ENCODE results near the gene C11orf58. TPM values are rescaled to one million over a fixed set of nuclear protein-coding genes. Genes with fewer than 3 reads are reported as not detected.

C11orf58 gene
- total and polyA plus RNA-seq, 2 donors from 2014 or later = 113 to 117 TPM

DNA sequence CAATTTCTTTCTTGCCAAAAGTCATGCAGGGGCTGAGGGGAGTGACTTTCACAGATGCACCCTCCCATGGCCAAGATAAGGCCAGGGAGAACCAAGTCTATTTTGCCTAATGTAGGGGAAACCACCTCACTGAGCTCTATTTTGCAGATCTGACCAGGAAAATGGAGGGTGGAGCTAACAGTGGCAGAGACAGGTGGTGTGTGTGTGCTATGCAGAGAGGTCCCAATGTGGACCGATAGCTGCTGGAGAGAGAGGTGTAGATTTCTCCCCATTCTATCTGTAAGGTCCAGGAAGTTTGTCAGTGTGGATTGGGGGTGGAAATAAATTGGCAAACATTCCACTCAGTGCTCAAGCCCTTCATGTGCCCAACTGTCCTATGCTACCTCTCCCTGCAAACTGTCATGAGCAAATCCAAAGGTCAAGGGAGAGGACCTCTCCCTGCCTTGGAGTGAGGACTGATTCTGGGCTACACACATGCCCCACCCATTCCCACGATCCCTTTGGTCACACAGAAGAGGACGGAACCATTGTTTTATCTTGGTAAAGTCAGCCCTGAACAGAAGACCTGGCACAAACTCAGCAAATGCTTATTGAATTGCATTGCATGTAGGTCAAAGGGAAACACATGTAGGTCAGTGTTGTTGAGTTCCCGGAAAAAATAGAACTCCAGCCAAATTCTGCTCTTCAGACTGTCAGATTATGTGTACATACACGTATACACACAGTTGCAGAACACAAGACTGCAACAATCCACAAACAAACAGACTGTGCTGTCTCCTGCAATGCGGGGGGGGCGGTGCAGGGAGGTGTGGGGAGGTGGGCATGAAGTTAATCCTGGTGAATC is 65.9 kb downstream of the C11orf58 start:
- H3K27me3 ChIP-seq (ENCODE audit: control insufficient read depth, insufficient read depth, low read length) = no peaks in the 10 kb centered on the region
- H3K9ac ChIP-seq (ENCODE audit: low read length in 3 of 3) = no peak overlapping the region
- peak overlapping the region in 1 of 2 donors; percentile 34 for H3K27ac ChIP-seq (ENCODE audit: low read depth in 2 of 2, low read length in 2 of 2)
- intact Hi-C loops (cut with DNase I) = no loop called here
- TF ChIP-seq, protein P1, sequence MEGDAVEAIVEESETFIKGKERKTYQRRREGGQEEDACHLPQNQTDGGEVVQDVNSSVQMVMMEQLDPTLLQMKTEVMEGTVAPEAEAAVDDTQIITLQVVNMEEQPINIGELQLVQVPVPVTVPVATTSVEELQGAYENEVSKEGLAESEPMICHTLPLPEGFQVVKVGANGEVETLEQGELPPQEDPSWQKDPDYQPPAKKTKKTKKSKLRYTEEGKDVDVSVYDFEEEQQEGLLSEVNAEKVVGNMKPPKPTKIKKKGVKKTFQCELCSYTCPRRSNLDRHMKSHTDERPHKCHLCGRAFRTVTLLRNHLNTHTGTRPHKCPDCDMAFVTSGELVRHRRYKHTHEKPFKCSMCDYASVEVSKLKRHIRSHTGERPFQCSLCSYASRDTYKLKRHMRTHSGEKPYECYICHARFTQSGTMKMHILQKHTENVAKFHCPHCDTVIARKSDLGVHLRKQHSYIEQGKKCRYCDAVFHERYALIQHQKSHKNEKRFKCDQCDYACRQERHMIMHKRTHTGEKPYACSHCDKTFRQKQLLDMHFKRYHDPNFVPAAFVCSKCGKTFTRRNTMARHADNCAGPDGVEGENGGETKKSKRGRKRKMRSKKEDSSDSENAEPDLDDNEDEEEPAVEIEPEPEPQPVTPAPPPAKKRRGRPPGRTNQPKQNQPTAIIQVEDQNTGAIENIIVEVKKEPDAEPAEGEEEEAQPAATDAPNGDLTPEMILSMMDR (IDR thresholded peaks at IDR 0.05; ENCODE audit: borderline replicate concordance, extremely low read depth, insufficient read depth) = no peak
- H3K9me3 ChIP-seq (ENCODE audit: control insufficient read depth in 2 of 3, insufficient read depth in 1 of 3, low read length in 3 of 3) = no peaks in the 10 kb centered on the region
- peaks cover 0 to 21% (median 3%) of the 10 kb centered on the region in 3 donors for H3K36me3 ChIP-seq (ENCODE audit: control insufficient read depth in 2 of 3, insufficient read depth in 3 of 3, low read length in 3 of 3)
- FAIRE-seq (no peak), DNase-seq (peak in 1 of 5 donors; percentile 22)
- peaks cover 0 to 12% (median 0%) of the 10 kb centered on the region in 3 donors for H3K4me1 ChIP-seq (ENCODE audit: control insufficient read depth in 2 of 3, insufficient read depth in 2 of 3, low read depth in 1 of 3, low read length in 3 of 3)
- H3K4me3 ChIP-seq (ENCODE audit: low read length in 3 of 3) = no peak overlapping the region

DNA sequence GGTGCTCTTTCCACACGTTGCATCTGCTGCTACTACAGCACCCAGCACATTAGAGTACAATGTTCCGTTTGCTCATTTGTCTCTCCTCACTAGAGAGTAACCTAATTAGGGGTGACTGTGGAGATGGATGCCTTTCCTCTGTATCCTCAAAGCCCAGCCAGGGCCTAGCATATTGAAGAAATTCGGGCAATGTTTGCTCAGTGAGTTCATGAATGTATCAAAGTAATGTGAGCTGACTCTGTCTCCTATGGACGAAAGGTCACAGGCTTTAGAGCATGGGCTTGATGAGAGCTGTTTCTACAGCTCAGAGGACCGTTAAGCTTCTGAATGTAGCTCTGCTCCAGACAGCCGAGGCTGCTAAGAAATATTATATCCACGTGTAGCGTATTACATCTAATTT is 67.5 kb downstream of the C11orf58 start:
- Histone ChIP-seq H3K9ac (ENCODE audit: low read length in 3 of 3) (no peak overlapping the region), H3K36me3 (ENCODE audit: control insufficient read depth in 2 of 3, insufficient read depth in 3 of 3, low read length in 3 of 3) (peaks cover 0 to 24% (median 2%) of the 10 kb centered on the region in 3 donors), H3K4me3 (ENCODE audit: low read length in 3 of 3) (no peak overlapping the region), H3K27me3 (ENCODE audit: control insufficient read depth, insufficient read depth, low read length) (no peaks in the 10 kb centered on the region), H3K27ac (ENCODE audit: low read depth in 2 of 2, low read length in 2 of 2) (no peak overlapping the region), H3K4me1 (ENCODE audit: control insufficient read depth in 2 of 3, insufficient read depth in 2 of 3, low read depth in 1 of 3, low read length in 3 of 3) (peaks cover 0 to 12% (median 0%) of the 10 kb centered on the region in 3 donors), H3K9me3 (ENCODE audit: control insufficient read depth in 2 of 3, insufficient read depth in 1 of 3, low read length in 3 of 3) (no peaks in the 10 kb centered on the region)
- FAIRE-seq (no peak), DNase-seq (peak in 3 of 5 donors; percentile 24 to 65 (median 55))
- TF ChIP-seq, protein P1 (IDR thresholded peaks at IDR 0.05; ENCODE audit: borderline replicate concordance, extremely low read depth, insufficient read depth) = no peak
- intact Hi-C loops (cut with DNase I) = no loop called here

DNA sequence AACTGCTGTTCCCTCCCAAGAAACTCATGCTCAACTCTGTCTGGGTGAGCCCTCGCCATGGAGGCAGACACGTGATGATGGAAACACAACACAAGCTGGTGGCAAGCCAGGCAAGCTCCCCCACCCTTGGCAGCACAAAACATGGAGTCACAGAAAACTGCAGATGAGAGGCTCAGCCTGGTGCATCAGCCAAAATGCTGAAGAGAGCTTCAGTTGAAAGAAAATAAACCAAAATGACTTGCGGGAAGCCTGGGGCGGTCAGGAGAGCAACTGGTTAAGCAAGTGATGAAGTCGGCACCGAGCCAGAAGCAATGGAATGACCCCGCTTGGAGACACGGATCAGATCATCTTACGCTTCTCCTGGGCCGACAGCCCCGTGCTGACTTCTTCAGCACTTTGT is 68.3 kb downstream of the C11orf58 start:
- DNase-seq (peak in 2 of 5 donors; percentile 22 to 47), FAIRE-seq (no peak)
- Histone ChIP-seq H3K36me3 (ENCODE audit: control insufficient read depth in 2 of 3, insufficient read depth in 3 of 3, low read length in 3 of 3) (peaks cover 0 to 27% (median 2%) of the 10 kb centered on the region in 3 donors), H3K9me3 (ENCODE audit: control insufficient read depth in 2 of 3, insufficient read depth in 1 of 3, low read length in 3 of 3) (no peaks in the 10 kb centered on the region), H3K9ac (ENCODE audit: low read length in 3 of 3) (no peak overlapping the region), H3K4me1 (ENCODE audit: control insufficient read depth in 2 of 3, insufficient read depth in 2 of 3, low read depth in 1 of 3, low read length in 3 of 3) (peaks cover 0 to 12% (median 0%) of the 10 kb centered on the region in 3 donors), H3K27ac (ENCODE audit: low read depth in 2 of 2, low read length in 2 of 2) (no peak overlapping the region), H3K27me3 (ENCODE audit: control insufficient read depth, insufficient read depth, low read length) (no peaks in the 10 kb centered on the region), H3K4me3 (ENCODE audit: low read length in 3 of 3) (no peak overlapping the region)
- TF ChIP-seq, protein P1 (IDR thresholded peaks at IDR 0.05; ENCODE audit: borderline replicate concordance, extremely low read depth, insufficient read depth) = no peak
- intact Hi-C loops (cut with DNase I) = no loop called here
